Skeletal muscle tissue (tissue), 5 donors: Measurements from ENCODE around the gene TP53I3. TPM values are rescaled to one million over a fixed set of nuclear protein-coding genes. Genes with fewer than 3 reads are reported as not detected.
A peak's percentile ranks its signal among the peaks of the same experiment; 100 is the strongest.
"Not testable (repeated sequence)": the region's sequence is repeated elsewhere in the genome, so short reads cannot be mapped to it uniquely, and the experiment has no call there.

ENCODE experiments used
- H3K27ac ChIP-seq: one replicate; pipeline ENCODE4 v1.7.0; 2013; ENCODE audit warnings: mild to moderate bottlenecking, low read depth, low read length, inconsistent platforms
- H3K27me3 ChIP-seq, 3 donors: one replicate each; pipeline ENCODE4 v1.7.0; 2013; ENCODE audit warnings: low read length in 3 of 3; ENCODE audit not compliant: control insufficient read depth in 3 of 3, insufficient read depth in 3 of 3
- H3K36me3 ChIP-seq, 3 donors: one replicate each; pipeline ENCODE4 v1.7.0; 2013; ENCODE audit warnings: low read length in 3 of 3; ENCODE audit not compliant: control insufficient read depth in 3 of 3, insufficient read depth in 3 of 3
- H3K4me1 ChIP-seq, 3 donors: one replicate each; pipeline ENCODE4 v1.7.0; 2013; ENCODE audit warnings: low read length in 3 of 3, mild to moderate bottlenecking in 3 of 3; ENCODE audit not compliant: control insufficient read depth in 3 of 3, insufficient read depth in 3 of 3
- H3K4me3 ChIP-seq, 3 donors: one replicate each; pipeline ENCODE4 v1.7.0; 2013; ENCODE audit warnings: low read length in 3 of 3
- H3K9ac ChIP-seq, 3 donors: one replicate each; pipeline ENCODE4 v1.7.0; 2013; ENCODE audit warnings: low read length in 3 of 3, mild to moderate bottlenecking in 3 of 3, moderate library complexity in 2 of 3, low read depth in 1 of 3
- H3K9me3 ChIP-seq, 3 donors: one replicate each; pipeline ENCODE4 v1.7.0; 2013; ENCODE audit warnings: low read length in 3 of 3; ENCODE audit not compliant: control insufficient read depth in 3 of 3
- small RNA-seq: library from RNA; depleted of rRNA; stranded (forward); fragments of <200 nt; gene quantifications from one replicate; pipeline ENCODE3, GENCODE V24; 2014
- total RNA-seq: library from RNA; depleted of rRNA; stranded (reverse); fragments of >200 nt; gene quantifications from one replicate; pipeline ENCODE4 v1.2.3, GENCODE V29; 2014
- donor health status: Osteomylitis.

Gene TP53I3
- total RNA-seq, 1 donor from 2014 or later = 25.1 TPM

- H3K27ac ChIP-seq = no peak overlapping the region
- H3K4me1 ChIP-seq = peaks cover 9 to 22% (median 21%) of the 10 kb centered on the region in 3 donors
- peaks cover 0 to 11% (median 5%) of the 10 kb centered on the region in 3 donors for H3K27me3 ChIP-seq
- peak overlapping the region; percentile 63 to 82 (median 66) for H3K4me3 ChIP-seq
- peak overlapping the region in 2 of 3 donors; percentile 82 to 85 for H3K9ac ChIP-seq
- H3K36me3 ChIP-seq = no peaks in the 10 kb centered on the region
- H3K9me3 ChIP-seq = no peaks in the 10 kb centered on the region
These were observed 37.0 kb downstream of the TP53I3 start for GRCh38 chr2:24047703-24048033.

DNA sequence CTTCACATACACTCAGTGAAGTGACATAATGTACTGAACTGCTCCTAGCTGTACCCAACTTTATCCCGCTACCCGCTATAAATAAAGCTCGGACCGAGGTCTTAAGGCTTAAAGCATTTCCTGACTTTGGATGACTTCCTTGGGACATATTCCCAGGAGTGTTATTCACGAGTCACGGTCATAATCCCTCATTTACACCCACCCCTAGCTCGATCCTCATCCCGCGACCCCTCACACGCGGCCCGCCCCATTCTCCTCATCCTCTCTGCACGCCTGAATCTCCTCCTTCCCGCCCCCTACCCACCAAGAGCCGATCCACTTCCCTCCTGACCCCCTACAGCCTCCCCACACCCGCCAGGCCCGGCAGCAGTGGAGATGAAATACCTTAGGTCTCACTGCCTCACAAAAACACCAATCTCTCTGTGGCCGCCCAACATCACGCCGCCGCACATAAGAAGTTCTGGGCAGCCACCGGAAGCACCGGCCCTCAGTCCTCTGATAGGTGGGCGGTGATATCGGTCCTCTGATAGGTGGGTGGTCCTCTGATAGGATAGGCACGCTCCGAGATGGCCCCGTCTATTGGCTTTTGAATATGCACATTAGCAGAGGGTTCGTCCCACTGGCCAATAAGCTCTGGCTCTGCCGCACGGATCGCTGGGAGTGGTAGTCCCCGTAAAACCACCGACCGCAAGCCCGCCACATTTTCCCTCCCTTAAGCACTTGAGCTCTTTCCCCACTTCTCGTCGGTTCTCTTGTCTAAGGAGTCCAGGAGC lies 37.5 kb downstream of the TP53I3 start, which contains the start of gene WDCP:
Gene WDCP (minus strand): TSS at position 462 of the 773 bp plus-strand sequence. CDS start 7,897 bp downstream, outside the sequence.
- peak within 1 kb of the TSS; percentile 49 for H3K27ac ChIP-seq
- H3K4me3 ChIP-seq = peak within 1 kb of the TSS; percentile 82 to 97 (median 86)
- no peaks in the 10 kb centered on the region for H3K9me3 ChIP-seq
- H3K9ac ChIP-seq = peak within 1 kb of the TSS; percentile 82 to 87 (median 85)
- no peaks in the 10 kb centered on the region for H3K36me3 ChIP-seq
- H3K27me3 ChIP-seq = peaks cover 0 to 11% (median 5%) of the 10 kb centered on the region in 3 donors
- peaks cover 9 to 22% (median 21%) of the 10 kb centered on the region in 3 donors for H3K4me1 ChIP-seq

- peak overlapping the region; percentile 49 for H3K27ac ChIP-seq
- no peaks in the 10 kb centered on the region for H3K9me3 ChIP-seq
- H3K36me3 ChIP-seq = no peaks in the 10 kb centered on the region
- H3K4me3 ChIP-seq = peak overlapping the region; percentile 82 to 97 (median 86)
- peaks cover 9 to 22% (median 21%) of the 10 kb centered on the region in 3 donors for H3K4me1 ChIP-seq
- H3K9ac ChIP-seq = peak overlapping the region; percentile 82 to 87 (median 85)
- H3K27me3 ChIP-seq = peaks cover 0 to 11% (median 5%) of the 10 kb centered on the region in 3 donors
These were observed 38.1 kb downstream of the TP53I3 start for GRCh38 chr2:24046599-24046929.

GRCh38 chr2:24045511-24046508 lies 38.8 kb downstream of the TP53I3 start:
- no peaks in the 10 kb centered on the region for H3K36me3 ChIP-seq
- H3K4me1 ChIP-seq = peaks cover 9 to 22% (median 21%) of the 10 kb centered on the region in 3 donors
- H3K27ac ChIP-seq = no peak overlapping the region
- H3K4me3 ChIP-seq = peak overlapping the region in 1 of 3 donors; percentile 97
- H3K9ac ChIP-seq = no peak overlapping the region
- H3K9me3 ChIP-seq = no peaks in the 10 kb centered on the region
- H3K27me3 ChIP-seq = peaks cover 0 to 11% (median 5%) of the 10 kb centered on the region in 3 donors

DNA sequence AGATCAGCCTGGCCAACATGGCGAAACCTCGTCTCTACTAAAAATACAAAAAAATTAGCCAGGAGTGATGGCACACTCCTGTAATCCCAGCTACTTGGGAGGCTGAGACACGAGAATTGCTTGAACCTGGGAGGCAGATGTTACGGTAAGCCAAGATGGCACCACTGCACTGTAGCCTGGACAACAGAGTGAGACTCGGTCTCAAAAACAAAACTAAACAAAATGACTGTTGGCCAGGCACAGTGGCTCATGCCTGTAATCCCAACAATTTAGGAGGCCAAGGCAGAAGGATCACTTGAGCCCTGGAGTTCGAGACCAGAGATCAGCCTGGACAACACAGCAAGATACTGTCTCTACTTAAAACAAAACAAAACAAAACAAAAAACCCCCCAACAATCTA lies 41.5 kb downstream of the TP53I3 start:
- not testable (repeated sequence) for H3K9me3 ChIP-seq, H3K4me3 ChIP-seq, H3K9ac ChIP-seq, H3K27me3 ChIP-seq, H3K27ac ChIP-seq
- Histone ChIP-seq H3K36me3 (peaks cover 7 to 12% (median 12%) of the 10 kb centered on the region in 3 donors), H3K4me1 (peaks cover 4 to 12% (median 9%) of the 10 kb centered on the region in 3 donors)

GRCh38 chr2:24040511-24040910 lies 44.1 kb downstream of the TP53I3 start:
- H3K4me3 ChIP-seq = no peak overlapping the region
- H3K27ac ChIP-seq = no peak overlapping the region
- peaks cover 14 to 26% (median 21%) of the 10 kb centered on the region in 3 donors for H3K36me3 ChIP-seq
- H3K27me3 ChIP-seq = no peaks in the 10 kb centered on the region
- no peak overlapping the region for H3K9ac ChIP-seq
- H3K4me1 ChIP-seq = no peaks in the 10 kb centered on the region
- H3K9me3 ChIP-seq = no peaks in the 10 kb centered on the region

DNA sequence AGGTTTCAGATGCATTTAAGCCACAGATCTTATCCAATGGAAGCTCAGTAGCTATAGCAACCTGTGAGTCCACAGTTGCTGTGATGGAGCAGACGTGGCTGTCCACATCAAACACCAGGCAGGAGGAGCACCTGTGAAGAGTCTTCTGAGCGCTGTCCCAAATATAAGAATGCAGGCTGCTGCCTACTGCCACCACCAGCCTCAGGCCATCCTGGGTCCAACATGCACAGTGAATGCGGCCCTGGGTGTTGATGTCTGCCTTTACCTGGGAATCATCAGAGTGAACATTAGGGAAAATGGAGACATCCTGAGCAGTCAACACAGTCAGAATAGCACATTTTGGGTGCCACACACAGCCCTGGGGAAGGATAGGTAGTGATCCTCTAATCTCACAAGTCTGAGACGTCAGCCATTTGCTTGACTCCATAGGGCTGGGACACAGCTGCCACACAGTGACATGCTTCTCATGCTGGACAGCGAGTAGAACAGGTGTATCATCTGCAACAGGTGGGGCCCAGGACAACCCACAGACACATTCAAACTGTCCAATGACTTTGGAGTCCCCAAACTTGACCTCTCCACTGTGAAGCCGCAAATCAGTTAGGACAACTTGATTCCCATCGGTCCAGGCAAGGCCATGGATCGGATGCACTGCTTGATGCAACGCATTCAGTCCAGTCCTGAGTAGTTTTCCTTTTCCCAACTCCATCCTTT lies 45.7 kb downstream of the TP53I3 start:
- no peak overlapping the region for H3K27ac ChIP-seq
- H3K27me3 ChIP-seq = no peaks in the 10 kb centered on the region
- no peak overlapping the region for H3K4me3 ChIP-seq
- no peaks in the 10 kb centered on the region for H3K9me3 ChIP-seq
- no peaks in the 10 kb centered on the region for H3K4me1 ChIP-seq
- no peak overlapping the region for H3K9ac ChIP-seq
- H3K36me3 ChIP-seq = peaks cover 14 to 26% (median 21%) of the 10 kb centered on the region in 3 donors

Small RNA genes lying within 50 kb of the gene (small RNA-seq; reads per million reads assigned to genes)
- not detected for gene RNU6-370P

Other genes with a start within 250 kb of the TP53I3 start
- 30.3 TPM for gene ATAD2B, start 157.7 kb downstream of the TP53I3 start, total RNA-seq
- gene UBXN2A, start 144.4 kb downstream of the TP53I3 start, total RNA-seq = 16.7 TPM
- gene MFSD2B, start 74.7 kb downstream of the TP53I3 start, total RNA-seq = 0.52 TPM
- gene WDCP, start 37.4 kb downstream of the TP53I3 start, total RNA-seq = 12.0 TPM
- gene FKBP1B, start 35.1 kb downstream of the TP53I3 start, total RNA-seq = 1.6 TPM
- 88.2 TPM for gene SF3B6, start 8.5 kb downstream of the TP53I3 start, total RNA-seq
- not detected for gene PFN4, start 38.5 kb upstream of the TP53I3 start, total RNA-seq
- 47.0 TPM for gene FAM228B, start 38.6 kb upstream of the TP53I3 start, total RNA-seq
- gene FAM228A, start 90.2 kb upstream of the TP53I3 start, total RNA-seq = 0.52 TPM